GM19238 (cell line): ENCODE data around the gene UBALD2.
"Not testable (repeated sequence)": the region's sequence is repeated elsewhere in the genome, so short reads cannot be mapped to it uniquely, and the experiment has no call there.

Source experiments
- DNase-seq: peaks from one replicate; pipeline ENCODE4 v3.0.0; 2011; ENCODE audit warnings: low spot score; ENCODE audit not compliant: insufficient read length

The UBALD2 gene

GRCh38 chr17:76277300-76278267 lies 12.4 kb downstream of the UBALD2 start:
- DNase-seq: no peak

DNA sequence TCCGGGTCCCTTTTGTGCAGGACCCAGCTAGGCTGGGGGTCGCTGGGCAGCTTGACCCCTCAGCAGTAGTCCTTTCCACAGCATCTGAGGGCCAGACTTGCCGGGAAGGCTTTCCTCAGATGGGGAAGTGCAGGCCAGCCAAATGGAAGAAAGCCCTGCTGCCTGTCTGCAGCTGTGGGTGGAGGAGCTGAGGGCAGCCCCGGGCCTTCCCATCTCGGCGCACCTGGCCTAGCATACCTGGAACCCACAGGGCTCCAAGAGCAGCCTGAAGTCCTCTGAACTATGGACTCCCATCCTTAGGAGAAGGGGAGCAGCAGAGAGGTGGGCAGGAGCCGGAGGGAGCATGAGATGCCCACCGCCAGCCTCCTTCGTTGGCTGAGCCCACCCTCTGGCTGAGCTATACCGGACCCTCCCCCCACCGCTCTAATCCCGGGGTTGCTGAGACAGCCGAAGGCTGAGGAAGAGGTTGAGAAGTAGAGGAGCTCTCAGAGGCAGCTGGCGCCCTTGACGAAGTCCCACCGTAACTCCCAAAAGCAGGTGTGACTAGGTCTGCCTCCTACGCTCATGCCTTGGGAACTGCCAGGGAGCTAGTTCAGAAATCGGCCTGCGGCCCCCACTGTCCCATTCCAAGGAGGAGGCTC lies 13.2 kb downstream of the UBALD2 start:
- DNase-seq: no peak

- DNase-seq: peak; percentile 89
Measured at GRCh38 chr17:76278952-76279741, 14.0 kb downstream of the UBALD2 start.

- no peak for DNase-seq
Measured at GRCh38 chr17:76279742-76280287, 14.7 kb downstream of the UBALD2 start.

DNA sequence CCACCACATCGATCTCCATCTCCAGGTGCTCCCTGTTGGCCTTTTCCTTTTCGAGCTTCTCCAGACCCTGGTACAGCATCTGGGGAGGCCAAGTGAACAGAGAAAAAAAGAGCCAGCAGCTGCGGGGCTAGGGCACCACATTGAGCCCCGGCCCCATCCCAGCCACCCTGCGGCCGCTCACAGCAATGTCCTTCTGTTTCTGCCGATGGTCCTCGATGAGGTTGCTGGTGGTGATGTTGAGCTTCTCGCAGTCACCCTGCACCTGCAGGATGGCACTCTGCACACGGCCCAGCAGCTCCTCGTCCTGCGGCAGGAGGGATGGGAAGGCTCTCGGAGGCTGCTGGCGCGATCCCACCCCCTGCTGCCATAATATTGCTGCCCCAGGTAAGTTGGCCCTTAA lies 15.5 kb downstream of the UBALD2 start:
- no peak for DNase-seq

DNA sequence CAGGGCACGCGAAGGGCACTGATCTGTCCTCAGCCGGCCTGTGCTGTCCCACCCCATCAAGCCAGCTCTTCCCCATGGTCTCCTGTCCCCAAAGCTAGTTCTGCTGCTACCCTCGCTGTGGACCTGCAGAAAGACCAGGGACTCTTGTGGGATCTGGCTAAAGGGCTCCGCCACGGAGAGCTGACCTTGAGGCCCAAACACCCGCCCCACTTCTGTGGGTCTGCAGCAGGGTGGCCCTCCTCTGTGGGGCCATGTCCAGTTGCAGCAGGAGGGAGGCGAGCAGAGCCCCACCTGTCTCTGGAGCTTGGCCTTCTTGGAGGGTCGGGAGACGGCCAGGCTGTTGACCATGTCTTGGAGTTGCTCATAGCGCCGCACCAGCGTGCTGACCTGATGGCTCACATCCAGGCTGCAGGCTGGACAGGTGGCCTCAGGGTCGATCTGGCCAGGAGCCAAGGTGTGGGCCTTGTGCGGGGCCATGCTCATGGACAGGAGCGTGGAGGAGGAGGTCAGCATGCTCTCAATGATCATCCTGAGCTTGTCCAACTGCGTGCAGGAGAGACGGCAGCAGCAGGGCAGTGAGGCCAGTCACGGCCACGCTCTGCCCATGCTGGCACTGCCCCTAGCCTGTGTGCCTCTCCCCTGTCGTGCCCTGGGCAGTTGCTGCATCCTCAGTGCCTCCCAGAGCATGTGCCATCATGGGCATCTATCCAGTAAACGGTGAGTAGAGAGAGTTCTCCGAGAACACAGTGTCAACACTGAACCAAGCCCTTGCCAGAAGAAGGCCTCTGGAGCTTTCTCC lies 16.6 kb downstream of the UBALD2 start:
- no peak for DNase-seq

GRCh38 chr17:76292567-76292966 lies 27.4 kb downstream of the UBALD2 start:
- no peak for DNase-seq

GRCh38 chr17:76293106-76293505 lies 28.0 kb downstream of the UBALD2 start:
- no peak for DNase-seq

GRCh38 chr17:76296186-76296585 lies 31.0 kb downstream of the UBALD2 start:
- DNase-seq: no peak

GRCh38 chr17:76296889-76297288 lies 31.7 kb downstream of the UBALD2 start:
- no peak for DNase-seq

- DNase-seq: no peak
Measured at GRCh38 chr17:76297436-76297835, 32.3 kb downstream of the UBALD2 start.

- DNase-seq: no peak
Measured at GRCh38 chr17:76304226-76305134, 39.3 kb downstream of the UBALD2 start.

DNA sequence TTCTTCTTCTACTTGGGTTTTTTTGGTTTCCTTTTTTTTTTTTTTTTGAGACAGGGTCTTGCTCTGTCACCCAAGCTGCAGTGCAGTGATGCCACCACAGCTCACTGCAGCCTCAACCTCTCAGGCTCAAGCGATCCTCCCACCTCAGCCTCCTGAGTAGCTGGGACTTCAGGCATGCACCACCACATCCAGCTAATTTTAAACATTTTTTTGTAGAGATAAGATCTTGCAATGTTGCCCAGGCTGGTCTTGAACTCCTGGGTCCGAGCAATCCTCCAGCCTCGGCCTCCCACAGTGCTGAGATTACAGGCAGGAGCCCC lies 39.9 kb downstream of the UBALD2 start:
- not testable (repeated sequence) for DNase-seq

GRCh38 chr17:76307299-76307965 lies 42.3 kb downstream of the UBALD2 start:
- no peak for DNase-seq

DNA sequence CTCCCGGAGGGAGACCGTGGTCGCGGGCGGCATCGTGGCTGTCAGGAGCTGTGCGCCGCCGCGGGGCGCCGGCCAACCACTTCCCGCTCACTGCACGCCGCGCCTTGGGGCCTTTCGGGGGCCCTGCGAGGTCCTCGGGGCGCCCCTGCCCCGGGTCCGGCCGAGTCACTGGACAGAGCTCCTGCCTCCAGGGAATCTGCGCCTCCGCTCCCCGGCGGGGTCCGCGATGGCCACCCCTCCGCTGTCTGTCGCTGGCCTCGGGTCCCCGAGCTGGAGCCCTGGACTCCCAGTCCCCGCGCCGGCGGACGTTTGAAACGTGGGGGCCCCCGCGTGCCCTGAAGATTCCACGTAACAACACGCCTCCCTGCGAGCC lies 42.8 kb downstream of the UBALD2 start, which contains the start of gene QRICH2:
Gene QRICH2, minus strand, starts transcription at position 311 of the 373 bp plus-strand sequence. Its CDS starts 278 bp downstream, at position 33.
- DNase-seq: no peak

GRCh38 chr17:76309461-76309860 lies 44.3 kb downstream of the UBALD2 start:
- no peak for DNase-seq

GRCh38 chr17:76312735-76313134 lies 47.6 kb downstream of the UBALD2 start:
- no peak for DNase-seq

DNA sequence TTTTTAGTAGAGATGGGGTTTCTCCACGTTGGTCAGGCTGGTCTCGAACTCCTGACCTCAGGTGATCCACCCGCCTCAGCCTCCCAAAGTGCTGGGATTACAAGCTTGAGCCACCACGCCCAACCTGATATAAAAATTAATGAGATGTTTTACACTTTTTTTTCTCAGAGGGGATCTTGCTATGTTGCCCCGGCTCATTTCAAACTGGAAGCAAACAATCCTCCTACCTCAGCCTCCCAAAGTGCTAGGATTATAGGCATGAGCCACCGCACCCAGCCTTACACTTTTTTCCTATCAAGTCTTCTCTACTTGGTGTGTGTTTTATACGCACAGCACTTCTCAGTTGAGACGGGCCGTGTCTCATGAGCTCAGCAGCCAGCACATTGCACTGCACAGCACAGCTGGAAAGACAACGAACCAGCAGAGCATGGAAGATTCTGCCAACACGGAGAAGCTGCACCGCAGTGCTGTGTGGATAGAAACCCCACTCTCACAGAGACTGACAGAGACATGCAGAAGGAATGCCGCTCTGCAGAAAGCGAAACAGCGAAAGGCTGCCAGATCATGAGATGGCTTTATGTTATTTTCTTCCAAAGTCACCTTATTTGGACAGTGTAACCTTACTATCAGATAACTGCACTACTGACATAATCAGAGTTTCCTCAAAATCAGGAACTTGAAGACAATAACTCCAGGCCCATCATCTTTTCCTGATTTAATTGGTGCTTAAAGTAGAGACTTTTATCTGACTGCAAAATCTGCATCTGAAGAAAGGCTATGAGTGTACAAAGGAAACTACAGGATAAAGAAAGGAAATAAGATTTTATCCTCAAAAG lies 49.5 kb downstream of the UBALD2 start:
- no peak for DNase-seq
